Thymus (tissue), 11 donors: ENCODE measurements around the gene MAPKAP1. TPM values are rescaled to one million over a fixed set of nuclear protein-coding genes. Genes with fewer than 3 reads are reported as not detected.
"Not testable (repeated sequence)": the region's sequence is repeated elsewhere in the genome, so short reads cannot be mapped to it uniquely, and the experiment has no call there.

Experiments
- DNase-seq, 9 donors: peaks; one replicate each; pipeline ENCODE4 v3.0.0-alpha.2; 2013; ENCODE audit warnings: low spot score in 9 of 9, low read depth in 6 of 9, missing footprints in 1 of 9
- H3K27ac ChIP-seq, 2 donors: one replicate each; pipeline ENCODE4 v1.5.1; 2013; ENCODE audit warnings: control low read depth in 1 of 2, low read depth in 1 of 2, low read length in 1 of 2, mild to moderate bottlenecking in 1 of 2, moderate library complexity in 1 of 2
- H3K27me3 ChIP-seq, 2 donors: one replicate each; pipeline ENCODE4 v1.5.1; 2013; ENCODE audit warnings: low read length in 1 of 2; ENCODE audit not compliant: control insufficient read depth in 2 of 2, insufficient read depth in 1 of 2
- H3K36me3 ChIP-seq, 2 donors: one replicate each; pipeline ENCODE4 v1.5.1; 2013; ENCODE audit warnings: low read length in 1 of 2, mild to moderate bottlenecking in 1 of 2, moderate library complexity in 1 of 2; ENCODE audit not compliant: control insufficient read depth in 2 of 2, insufficient read depth in 2 of 2
- H3K4me1 ChIP-seq, 2 donors: one replicate each; pipeline ENCODE4 v1.5.1; 2013; ENCODE audit warnings: low read length in 2 of 2; ENCODE audit not compliant: control insufficient read depth in 2 of 2, insufficient read depth in 2 of 2
- H3K4me3 ChIP-seq, 2 donors: one replicate each; pipeline ENCODE4 v1.5.1; 2013; ENCODE audit warnings: low read length in 2 of 2, control low read depth in 1 of 2, mild to moderate bottlenecking in 1 of 2
- H3K9me3 ChIP-seq, 2 donors: one replicate each; pipeline ENCODE4 v1.5.1; 2013; ENCODE audit warnings: low read length in 1 of 2, mild to moderate bottlenecking in 1 of 2; ENCODE audit not compliant: control insufficient read depth in 2 of 2, insufficient read depth in 1 of 2
- WGBS: extraction: QIAGEN DNeasy Blood & Tissue Kit; methylation state at CpG from one replicate; pipeline ENCODE4 v1.1.7; 2013; 5-methylcytosine and 5-hydroxymethylcytosine counted together
- polyA plus RNA-seq: library from polyadenylated mRNA; stranded (reverse); fragments of 200-250 nt; gene quantifications from one replicate; pipeline ENCODE4 v1.2.3, GENCODE V29; 2013
- total RNA-seq: library from RNA; stranded (reverse); fragments of 120-200 nt; gene quantifications from one replicate; pipeline ENCODE4 v1.2.4, GENCODE V29; 2013
- donor health status: healthy.

Gene MAPKAP1
- total and polyA plus RNA-seq, 2 donors: 40.3 to 40.7 TPM

DNA sequence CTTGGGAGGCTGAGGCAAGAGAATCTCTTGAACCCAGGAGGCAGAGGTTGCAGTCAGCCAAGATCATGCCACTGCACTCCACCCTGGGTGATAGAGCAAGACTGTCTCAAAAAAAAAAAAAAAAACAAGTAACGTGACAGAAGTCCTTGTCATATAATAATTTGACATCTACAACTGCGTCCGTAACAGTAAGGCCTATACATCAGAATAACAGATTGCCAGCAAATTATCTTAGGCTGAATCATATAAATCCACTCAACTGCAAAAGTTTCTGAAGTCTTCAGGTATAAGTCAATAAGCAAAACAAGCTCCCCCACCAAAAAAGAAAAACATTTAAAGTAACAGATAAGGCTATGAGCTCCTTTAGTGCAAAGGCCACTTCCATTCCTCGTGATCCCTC is 3.3 kb downstream of the MAPKAP1 start:
- H3K4me3 ChIP-seq: no peak overlapping the region
- peaks cover 15 to 16% of the 10 kb centered on the region in 2 donors for H3K4me1 ChIP-seq
- H3K36me3 ChIP-seq: peaks cover 0 to 3% of the 10 kb centered on the region in 2 donors
- H3K27me3 ChIP-seq: no peaks in the 10 kb centered on the region
- over 99% methylated on average over 4 of the region's 4 CpGs for WGBS
- H3K9me3 ChIP-seq: no peaks in the 10 kb centered on the region
- H3K27ac ChIP-seq: no peak overlapping the region
- no peak for DNase-seq

DNA sequence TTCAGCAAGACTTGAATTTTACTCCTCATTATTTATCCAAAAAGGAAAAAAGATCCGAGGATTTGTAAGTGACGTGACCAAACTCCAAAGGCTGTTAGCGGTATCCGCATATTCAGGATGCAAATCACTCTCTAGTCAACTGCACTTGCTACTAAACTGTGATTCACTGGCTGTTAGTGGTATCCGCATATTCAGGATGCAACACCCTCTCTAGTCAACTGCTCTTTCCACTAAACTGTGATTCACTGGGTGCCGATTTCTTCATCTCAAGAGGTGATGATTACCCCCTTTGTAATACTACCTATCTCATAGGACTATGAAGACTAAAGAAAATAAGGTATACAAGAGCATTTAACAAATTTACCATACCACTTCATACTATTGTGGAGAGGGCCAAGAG is 5.7 kb downstream of the MAPKAP1 start:
- Histone ChIP-seq H3K4me3 (no peak overlapping the region), H3K9me3 (no peaks in the 10 kb centered on the region), H3K27ac (no peak overlapping the region), H3K27me3 (no peaks in the 10 kb centered on the region), H3K4me1 (peaks cover 7 to 10% of the 10 kb centered on the region in 2 donors), H3K36me3 (peaks cover 0 to 3% of the 10 kb centered on the region in 2 donors)
- 98% methylated on average over 6 of the region's 6 CpGs for WGBS
- DNase-seq: no peak

DNA sequence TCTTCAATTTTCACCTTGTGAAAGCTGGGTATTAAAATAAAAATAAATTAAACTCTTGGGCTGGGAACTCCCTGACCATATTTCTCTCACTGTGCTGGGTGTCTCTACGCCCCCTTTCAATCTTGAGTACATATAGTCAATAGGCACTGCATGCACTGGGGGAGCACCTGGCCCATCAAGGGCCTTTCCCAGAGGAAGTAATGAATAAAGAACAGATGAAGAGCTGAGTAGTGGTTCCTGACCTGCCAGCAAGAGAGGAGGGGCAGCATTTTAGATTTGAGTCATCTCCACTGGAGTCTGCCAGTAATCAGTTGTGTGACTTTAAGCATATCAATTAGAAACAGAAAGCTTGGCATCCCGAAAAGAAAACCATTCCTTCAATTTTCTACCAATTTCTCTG is 6.2 kb downstream of the MAPKAP1 start:
- WGBS: 93% methylated on average over 2 of the region's 2 CpGs
- Histone ChIP-seq H3K4me3 (no peak overlapping the region), H3K27ac (no peak overlapping the region), H3K27me3 (no peaks in the 10 kb centered on the region), H3K4me1 (peaks cover under 1 to 4% of the 10 kb centered on the region in 2 donors), H3K9me3 (no peaks in the 10 kb centered on the region), H3K36me3 (peaks cover 0 to 3% of the 10 kb centered on the region in 2 donors)
- DNase-seq: no peak

DNA sequence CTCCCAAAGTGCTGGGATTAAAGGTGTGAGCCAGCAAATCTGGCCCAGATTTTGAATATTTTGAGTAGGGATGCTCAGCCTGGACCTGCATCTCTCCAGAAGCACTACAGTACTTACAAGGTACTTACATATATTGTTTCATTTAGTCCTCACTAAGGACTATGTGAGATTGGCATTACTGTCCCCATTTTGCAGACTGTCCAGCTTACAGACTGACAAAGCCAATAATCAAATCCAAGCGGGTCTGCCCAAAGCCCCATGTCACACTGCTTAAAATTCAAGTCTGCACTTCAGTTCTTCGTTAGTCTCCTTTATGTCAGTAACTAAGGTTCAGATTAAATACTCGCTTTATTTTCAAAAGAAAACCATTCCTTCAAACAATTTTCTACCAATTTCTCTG is 7.1 kb downstream of the MAPKAP1 start:
- H3K27me3 ChIP-seq: no peaks in the 10 kb centered on the region
- H3K36me3 ChIP-seq: peaks cover 0 to 3% of the 10 kb centered on the region in 2 donors
- no peak overlapping the region for H3K27ac ChIP-seq
- 82% methylated on average over 3 of the region's 3 CpGs for WGBS
- H3K9me3 ChIP-seq: no peaks in the 10 kb centered on the region
- no peak for DNase-seq
- H3K4me3 ChIP-seq: no peak overlapping the region
- no peaks in the 10 kb centered on the region for H3K4me1 ChIP-seq

DNA sequence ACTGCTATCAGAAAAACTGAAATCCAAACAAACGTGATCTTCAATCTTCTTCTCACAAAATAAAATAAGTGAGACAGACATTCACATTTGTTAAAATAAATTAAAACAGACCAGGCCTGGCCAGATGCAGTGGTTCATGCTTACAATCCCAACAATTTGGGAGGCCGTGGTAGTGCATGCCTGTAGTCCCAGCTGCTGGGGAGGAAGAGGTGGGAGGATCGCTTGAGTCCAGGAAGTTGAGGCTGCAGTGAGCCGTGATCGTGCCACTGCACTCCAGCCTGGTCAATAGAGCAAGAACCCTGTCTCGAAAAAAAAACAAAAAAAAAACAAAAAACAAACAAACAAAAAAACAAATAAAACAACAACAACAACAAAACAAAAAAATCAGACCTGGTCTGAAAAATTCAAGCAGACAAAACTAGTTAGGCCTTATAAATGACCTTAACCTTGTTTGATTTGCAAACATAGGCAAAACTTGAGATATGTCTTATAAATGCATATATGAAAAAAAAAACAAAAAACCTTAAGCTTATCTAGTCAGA is 10.8 kb downstream of the MAPKAP1 start:
- WGBS: 93% methylated on average over 6 of the region's 6 CpGs
- Histone ChIP-seq H3K27me3 (no peaks in the 10 kb centered on the region), H3K27ac (no peak overlapping the region), H3K4me3 (no peak overlapping the region), H3K36me3 (no peaks in the 10 kb centered on the region), H3K4me1 (no peaks in the 10 kb centered on the region), H3K9me3 (no peaks in the 10 kb centered on the region)
- DNase-seq: no peak

DNA sequence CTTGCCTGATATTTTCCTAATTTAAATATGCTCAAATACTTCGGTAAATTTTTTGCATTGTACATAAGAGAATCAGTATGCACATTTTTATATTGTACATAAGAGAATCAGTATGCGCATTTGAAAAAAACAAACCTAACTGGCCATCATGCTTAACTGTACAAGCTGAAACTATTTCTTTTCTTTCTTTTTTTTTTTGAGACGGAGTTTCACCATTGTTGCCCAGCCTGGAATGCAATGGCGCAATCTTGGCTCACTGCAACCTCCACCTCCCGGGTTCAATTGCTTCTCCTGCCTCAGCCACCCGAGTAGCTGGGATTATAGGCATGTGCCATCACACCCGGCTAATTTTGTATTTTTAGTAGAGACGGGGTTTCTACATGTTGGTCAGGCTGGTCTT is 11.5 kb downstream of the MAPKAP1 start:
- not testable (repeated sequence) for DNase-seq, H3K4me1 ChIP-seq, H3K27ac ChIP-seq, H3K4me3 ChIP-seq, H3K27me3 ChIP-seq, H3K9me3 ChIP-seq, H3K36me3 ChIP-seq
- WGBS: 97% methylated on average over 8 of the region's 8 CpGs

DNA sequence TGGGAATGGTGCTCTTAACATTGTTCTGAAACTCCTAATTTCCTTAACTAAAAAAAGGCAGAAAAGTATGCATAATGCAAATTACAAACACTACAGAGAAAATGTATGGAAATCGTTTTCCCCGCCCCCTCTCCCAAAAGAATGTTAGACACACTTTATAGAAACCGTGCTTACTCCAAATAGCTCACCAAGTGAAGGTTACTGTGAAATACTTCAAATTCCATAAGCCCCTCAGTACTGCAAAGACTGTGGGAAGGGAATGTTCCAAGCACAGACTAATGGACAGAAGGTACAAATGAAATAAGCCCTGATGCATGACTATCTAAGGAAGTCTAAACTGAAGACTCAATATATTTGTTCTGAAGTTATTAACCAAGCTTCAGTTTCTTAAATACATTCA is 12.5 kb downstream of the MAPKAP1 start:
- H3K27ac ChIP-seq: no peak overlapping the region
- no peak for DNase-seq
- no peaks in the 10 kb centered on the region for H3K9me3 ChIP-seq
- WGBS: 96% methylated on average over 3 of the region's 3 CpGs
- no peaks in the 10 kb centered on the region for H3K36me3 ChIP-seq
- H3K27me3 ChIP-seq: no peaks in the 10 kb centered on the region
- no peaks in the 10 kb centered on the region for H3K4me1 ChIP-seq
- no peak overlapping the region for H3K4me3 ChIP-seq

DNA sequence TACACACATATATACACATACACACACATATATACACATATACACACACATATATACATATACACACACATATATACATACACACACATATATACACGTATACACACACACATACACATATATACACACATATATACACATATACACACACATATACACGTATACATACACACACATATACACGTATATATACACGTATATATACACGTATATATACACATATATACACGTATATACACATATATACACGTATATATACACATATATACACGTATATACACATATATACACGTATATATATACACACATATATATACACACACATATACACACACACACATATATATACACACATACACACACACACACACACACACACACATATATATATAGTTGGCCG is 13.5 kb downstream of the MAPKAP1 start:
- WGBS: 91% methylated on average over 10 of the region's 10 CpGs

DNA sequence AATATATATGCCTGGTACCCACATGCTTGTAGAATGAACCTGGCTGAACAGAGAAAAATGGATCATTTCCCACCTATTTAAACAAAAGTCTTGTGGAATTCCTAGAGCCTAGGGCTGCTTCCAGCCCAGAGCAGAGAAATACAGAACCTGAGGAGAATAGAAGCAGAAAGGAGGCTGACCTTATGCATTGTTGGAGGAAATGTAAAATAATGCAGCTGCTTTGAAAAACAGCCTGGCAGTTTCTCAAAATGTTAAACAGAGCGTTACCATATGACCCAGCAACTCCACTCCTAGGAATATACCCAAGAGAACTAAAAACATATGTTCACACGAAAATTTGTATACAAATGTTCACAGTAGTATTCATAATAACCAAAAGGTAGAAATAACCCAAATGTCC is 15.1 kb downstream of the MAPKAP1 start:
- Histone ChIP-seq H3K4me3 (no peak overlapping the region), H3K4me1 (no peaks in the 10 kb centered on the region), H3K27me3 (no peaks in the 10 kb centered on the region), H3K9me3 (no peaks in the 10 kb centered on the region), H3K27ac (no peak overlapping the region), H3K36me3 (no peaks in the 10 kb centered on the region)
- no peak for DNase-seq
- 95% methylated on average over 2 of the region's 2 CpGs for WGBS

More for the DNA sequence above, 13.5 kb downstream of the MAPKAP1 start:
- DNase-seq, H3K27me3 ChIP-seq, H3K36me3 ChIP-seq, H3K4me1 ChIP-seq, H3K27ac ChIP-seq, H3K9me3 ChIP-seq, H3K4me3 ChIP-seq: not testable (repeated sequence)

DNA sequence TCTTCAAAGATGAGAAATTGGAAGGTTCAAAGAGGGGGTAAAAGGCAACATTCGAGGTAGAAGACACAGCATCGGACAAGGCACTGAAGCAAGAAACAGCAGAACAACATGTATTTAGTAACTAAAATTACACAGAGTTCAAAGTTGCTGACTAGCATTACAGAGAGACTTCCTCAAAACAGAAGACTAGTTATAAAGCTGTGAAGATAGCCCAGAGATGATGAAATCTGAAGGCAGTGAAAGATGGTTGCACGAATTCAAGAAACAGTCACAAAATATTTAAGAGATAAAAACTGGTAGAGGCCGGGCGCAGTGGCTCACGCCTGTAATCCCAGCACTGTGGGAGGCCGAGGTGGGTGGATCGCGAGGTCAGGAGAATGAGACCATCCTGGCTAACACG is 16.3 kb downstream of the MAPKAP1 start:
- Histone ChIP-seq H3K27me3 (no peaks in the 10 kb centered on the region), H3K4me1 (no peaks in the 10 kb centered on the region), H3K9me3 (no peaks in the 10 kb centered on the region), H3K36me3 (no peaks in the 10 kb centered on the region), H3K4me3 (no peak overlapping the region), H3K27ac (no peak overlapping the region)
- no peak for DNase-seq
- 98% methylated on average over 10 of the region's 10 CpGs for WGBS
